ENCODE data around the gene ASIC4.

Gene ASIC4

GRCh38 chr2:219476652-219477151 is 37.6 kb upstream of the ASIC4 start:
- H3K4ac ChIP-seq (ENCODE audit: low read length): no peak overlapping the region
- DNase-seq (ENCODE audit: low spot score): peak; percentile 75
- no peak overlapping the region for H4K8ac ChIP-seq (ENCODE audit: low read depth, low read length)
- no peak overlapping the region for H4K91ac ChIP-seq (ENCODE audit: low read depth, low read length, poor library complexity)
- peaks cover 4 to 8% of the 10 kb centered on the region in 2 donors for H3K4me1 ChIP-seq (ENCODE audit: control insufficient read depth in 2 of 2, insufficient read depth in 1 of 2, low read depth in 1 of 2, low read length in 2 of 2)
- H3K4me2 ChIP-seq (ENCODE audit: insufficient read depth, low read length, poor library complexity, severe bottlenecking): peak overlapping the region; percentile 89
- no peak overlapping the region for H3K23ac ChIP-seq (ENCODE audit: low read depth, low read length, poor library complexity)
- peaks cover 0 to 2% of the 10 kb centered on the region in 2 donors for H3K9me3 ChIP-seq (replicated peaks in 1 of 2; ENCODE audit: control insufficient read depth in 2 of 2, insufficient read depth in 1 of 2, low read depth in 1 of 2, low read length in 2 of 2)
- no peak overlapping the region for H2BK15ac ChIP-seq (ENCODE audit: low read length)
- peak overlapping the region; percentile 44 to 61 for H3K4me3 ChIP-seq (ENCODE audit: low read length in 2 of 2)
- peak overlapping the region; percentile 92 for H2AFZ ChIP-seq (ENCODE audit: low read length)
- peak overlapping the region; percentile 94 for H3K18ac ChIP-seq (ENCODE audit: low read length)
- peaks cover 0 to 29% (median 15%) of the 10 kb centered on the region in 3 experiments for H3K27me3 ChIP-seq (ENCODE audit: control insufficient read depth in 3 of 3, insufficient read depth in 3 of 3, low read depth in 1 of 3, low read length in 3 of 3)
- no CpG with 5 or more reads among the region's 16 CpGs for WGBS, 2 donors (ENCODE audit: extremely low coverage in 2 of 2, insufficient read length in 2 of 2, insufficient replicate concordance in 1 of 2)
- no peak overlapping the region for H2BK5ac ChIP-seq (ENCODE audit: low read length)
- no peak overlapping the region for H2AK5ac ChIP-seq (ENCODE audit: low read depth, low read length)
- H3K79me1 ChIP-seq (ENCODE audit: low read depth, low read length): no peaks in the 10 kb centered on the region
- H3K14ac ChIP-seq (ENCODE audit: low read length): no peak overlapping the region
- no peak overlapping the region for H3K27ac ChIP-seq (replicated peaks; ENCODE audit: low read length)
- no peak overlapping the region for H2BK120ac ChIP-seq (ENCODE audit: low read depth, low read length)
- H3K9ac ChIP-seq (ENCODE audit: low read depth, low read length, poor library complexity): no peak overlapping the region
- no peaks in the 10 kb centered on the region for H3K36me3 ChIP-seq (replicated peaks in 1 of 2; ENCODE audit: control insufficient read depth in 2 of 2, insufficient read depth in 2 of 2, low read length in 2 of 2)
- no peak overlapping the region for H2BK12ac ChIP-seq (ENCODE audit: low read length)

- Histone ChIP-seq H3K4ac (ENCODE audit: low read length) (no peak overlapping the region), H4K8ac (ENCODE audit: low read depth, low read length) (no peak overlapping the region), H3K27me3 (ENCODE audit: control insufficient read depth in 3 of 3, insufficient read depth in 3 of 3, low read depth in 1 of 3, low read length in 3 of 3) (peaks cover 0 to 33% (median 20%) of the 10 kb centered on the region in 3 experiments), H3K27ac (replicated peaks; ENCODE audit: low read length) (no peak overlapping the region), H2BK12ac (ENCODE audit: low read length) (no peak overlapping the region), H3K4me2 (ENCODE audit: insufficient read depth, low read length, poor library complexity, severe bottlenecking) (peak overlapping the region; percentile 89), H3K18ac (ENCODE audit: low read length) (peak overlapping the region; percentile 94), H2BK5ac (ENCODE audit: low read length) (peak overlapping the region; percentile 24), H3K36me3 (replicated peaks in 1 of 2; ENCODE audit: control insufficient read depth in 2 of 2, insufficient read depth in 2 of 2, low read length in 2 of 2) (no peaks in the 10 kb centered on the region), H2BK120ac (ENCODE audit: low read depth, low read length) (no peak overlapping the region), H3K9ac (ENCODE audit: low read depth, low read length, poor library complexity) (peak overlapping the region; percentile 88), H4K91ac (ENCODE audit: low read depth, low read length, poor library complexity) (no peak overlapping the region), H3K79me1 (ENCODE audit: low read depth, low read length) (no peaks in the 10 kb centered on the region), H2BK15ac (ENCODE audit: low read length) (no peak overlapping the region), H3K14ac (ENCODE audit: low read length) (peak overlapping the region; percentile 63), H3K23ac (ENCODE audit: low read depth, low read length, poor library complexity) (no peak overlapping the region), H3K4me3 (ENCODE audit: low read length in 2 of 2) (no peak overlapping the region), H3K4me1 (ENCODE audit: control insufficient read depth in 2 of 2, insufficient read depth in 1 of 2, low read depth in 1 of 2, low read length in 2 of 2) (peaks cover 4 to 8% of the 10 kb centered on the region in 2 donors), H3K9me3 (replicated peaks in 1 of 2; ENCODE audit: control insufficient read depth in 2 of 2, insufficient read depth in 1 of 2, low read depth in 1 of 2, low read length in 2 of 2) (peaks cover 0 to 2% of the 10 kb centered on the region in 2 donors), H2AK5ac (ENCODE audit: low read depth, low read length) (peak overlapping the region; percentile 88), H2AFZ (ENCODE audit: low read length) (peak overlapping the region; percentile 92)
- no CpG with 5 or more reads among the region's 13 CpGs for WGBS, 2 donors (ENCODE audit: extremely low coverage in 2 of 2, insufficient read length in 2 of 2, insufficient replicate concordance in 1 of 2)
- DNase-seq (ENCODE audit: low spot score): no peak
Measured at GRCh38 chr2:219477179-219477578, 37.1 kb upstream of the ASIC4 start.

- H3K9ac ChIP-seq (ENCODE audit: low read depth, low read length, poor library complexity): no peak overlapping the region
- H3K79me1 ChIP-seq (ENCODE audit: low read depth, low read length): no peaks in the 10 kb centered on the region
- H2AK5ac ChIP-seq (ENCODE audit: low read depth, low read length): peak overlapping the region; percentile 88
- H4K91ac ChIP-seq (ENCODE audit: low read depth, low read length, poor library complexity): no peak overlapping the region
- peaks cover 4 to 8% of the 10 kb centered on the region in 2 donors for H3K4me1 ChIP-seq (ENCODE audit: control insufficient read depth in 2 of 2, insufficient read depth in 1 of 2, low read depth in 1 of 2, low read length in 2 of 2)
- H3K4me3 ChIP-seq (ENCODE audit: low read length in 2 of 2): no peak overlapping the region
- peak overlapping the region; percentile 58 for H2BK12ac ChIP-seq (ENCODE audit: low read length)
- WGBS, 2 donors (ENCODE audit: extremely low coverage in 2 of 2, insufficient read length in 2 of 2, insufficient replicate concordance in 1 of 2): no CpG with 5 or more reads among the region's 15 CpGs
- H4K8ac ChIP-seq (ENCODE audit: low read depth, low read length): peak overlapping the region; percentile 43
- no peak overlapping the region for H2BK120ac ChIP-seq (ENCODE audit: low read depth, low read length)
- no peak overlapping the region for H3K23ac ChIP-seq (ENCODE audit: low read depth, low read length, poor library complexity)
- H3K9me3 ChIP-seq (replicated peaks in 1 of 2; ENCODE audit: control insufficient read depth in 2 of 2, insufficient read depth in 1 of 2, low read depth in 1 of 2, low read length in 2 of 2): peaks cover 0 to 2% of the 10 kb centered on the region in 2 donors
- H3K18ac ChIP-seq (ENCODE audit: low read length): peak overlapping the region; percentile 83
- H3K4ac ChIP-seq (ENCODE audit: low read length): no peak overlapping the region
- no peak overlapping the region for H2AFZ ChIP-seq (ENCODE audit: low read length)
- no peaks in the 10 kb centered on the region for H3K36me3 ChIP-seq (replicated peaks in 1 of 2; ENCODE audit: control insufficient read depth in 2 of 2, insufficient read depth in 2 of 2, low read length in 2 of 2)
- H3K4me2 ChIP-seq (ENCODE audit: insufficient read depth, low read length, poor library complexity, severe bottlenecking): no peak overlapping the region
- H3K27ac ChIP-seq (replicated peaks; ENCODE audit: low read length): no peak overlapping the region
- no peak for DNase-seq (ENCODE audit: low spot score)
- peak overlapping the region; percentile 63 for H3K14ac ChIP-seq (ENCODE audit: low read length)
- peak overlapping the region; percentile 24 for H2BK5ac ChIP-seq (ENCODE audit: low read length)
- H2BK15ac ChIP-seq (ENCODE audit: low read length): peak overlapping the region; percentile 89
- H3K27me3 ChIP-seq (ENCODE audit: control insufficient read depth in 3 of 3, insufficient read depth in 3 of 3, low read depth in 1 of 3, low read length in 3 of 3): peaks cover 0 to 40% (median 26%) of the 10 kb centered on the region in 3 experiments
Measured at GRCh38 chr2:219477815-219478214, 36.5 kb upstream of the ASIC4 start.

GRCh38 chr2:219478916-219479315 is 35.4 kb upstream of the ASIC4 start:
- H2AFZ ChIP-seq (ENCODE audit: low read length): no peak overlapping the region
- H3K4me2 ChIP-seq (ENCODE audit: insufficient read depth, low read length, poor library complexity, severe bottlenecking): no peak overlapping the region
- H2BK15ac ChIP-seq (ENCODE audit: low read length): peak overlapping the region; percentile 45
- H2BK5ac ChIP-seq (ENCODE audit: low read length): no peak overlapping the region
- H3K18ac ChIP-seq (ENCODE audit: low read length): peak overlapping the region; percentile 53
- no peak overlapping the region for H2BK120ac ChIP-seq (ENCODE audit: low read depth, low read length)
- no peak overlapping the region for H3K23ac ChIP-seq (ENCODE audit: low read depth, low read length, poor library complexity)
- no peak overlapping the region for H2BK12ac ChIP-seq (ENCODE audit: low read length)
- no peak overlapping the region for H4K91ac ChIP-seq (ENCODE audit: low read depth, low read length, poor library complexity)
- no peaks in the 10 kb centered on the region for H3K36me3 ChIP-seq (replicated peaks in 1 of 2; ENCODE audit: control insufficient read depth in 2 of 2, insufficient read depth in 2 of 2, low read length in 2 of 2)
- peaks cover 4 to 9% of the 10 kb centered on the region in 2 donors for H3K4me1 ChIP-seq (ENCODE audit: control insufficient read depth in 2 of 2, insufficient read depth in 1 of 2, low read depth in 1 of 2, low read length in 2 of 2)
- H3K9me3 ChIP-seq (replicated peaks in 1 of 2; ENCODE audit: control insufficient read depth in 2 of 2, insufficient read depth in 1 of 2, low read depth in 1 of 2, low read length in 2 of 2): peaks cover 0 to 2% of the 10 kb centered on the region in 2 donors
- no peak overlapping the region for H4K8ac ChIP-seq (ENCODE audit: low read depth, low read length)
- no peaks in the 10 kb centered on the region for H3K79me1 ChIP-seq (ENCODE audit: low read depth, low read length)
- no peak for DNase-seq (ENCODE audit: low spot score)
- H3K27ac ChIP-seq (replicated peaks; ENCODE audit: low read length): no peak overlapping the region
- no peak overlapping the region for H3K9ac ChIP-seq (ENCODE audit: low read depth, low read length, poor library complexity)
- WGBS, 2 donors (ENCODE audit: extremely low coverage in 2 of 2, insufficient read length in 2 of 2, insufficient replicate concordance in 1 of 2): no CpG with 5 or more reads among the region's 8 CpGs
- no peak overlapping the region for H3K4me3 ChIP-seq (ENCODE audit: low read length in 2 of 2)
- peak overlapping the region; percentile 82 for H2AK5ac ChIP-seq (ENCODE audit: low read depth, low read length)
- peak overlapping the region; percentile 67 for H3K14ac ChIP-seq (ENCODE audit: low read length)
- H3K4ac ChIP-seq (ENCODE audit: low read length): no peak overlapping the region
- H3K27me3 ChIP-seq (ENCODE audit: control insufficient read depth in 3 of 3, insufficient read depth in 3 of 3, low read depth in 1 of 3, low read length in 3 of 3): peaks cover 8 to 51% (median 37%) of the 10 kb centered on the region in 3 experiments
